M059J (cell line): Measurements from ENCODE around the gene MMP17. TPM values are rescaled to one million over a fixed set of nuclear protein-coding genes. Genes with fewer than 3 reads are reported as not detected.

Source experiments
- DNase-seq: peaks from one replicate; pipeline ENCODE4 v3.0.0-alpha.2; 2012; ENCODE audit warnings: low read depth
- total RNA-seq: library from RNA; depleted of rRNA; stranded (reverse); fragments of >200 nt; shearing (Covaris generic); gene quantifications from 2 replicates; pipeline ENCODE4 v1.2.3, GENCODE V29; 2014

Gene MMP17
- total RNA-seq, 1 experiment from 2014 or later: 10.1 TPM

DNA sequence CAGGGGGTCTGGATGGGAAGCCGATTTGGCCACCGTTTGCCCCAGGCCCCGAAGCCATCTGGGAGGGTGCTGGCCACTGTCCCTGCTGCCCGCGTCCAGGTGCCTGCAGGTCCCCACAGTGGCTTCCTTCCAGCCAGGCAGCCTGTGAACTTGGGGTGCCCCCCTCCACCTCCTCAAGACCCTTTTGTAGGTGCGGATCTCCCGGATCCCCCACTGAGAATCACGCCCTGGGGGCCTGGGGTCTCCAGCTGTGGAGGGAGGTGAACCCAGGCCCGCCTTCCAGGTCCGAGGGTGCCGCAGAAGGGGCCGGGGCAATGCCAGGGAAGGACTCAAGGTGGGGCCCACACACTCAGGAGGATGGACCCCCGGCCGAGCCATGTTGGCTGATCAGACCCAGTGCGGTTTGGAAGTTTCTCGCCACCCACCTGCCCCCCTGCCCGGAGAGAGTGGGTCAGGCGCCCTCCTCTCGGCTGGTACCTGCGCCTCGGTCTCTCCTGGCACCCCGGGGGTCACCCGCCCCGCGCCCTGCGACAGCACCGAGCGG lies 1.7 kb downstream of the MMP17 start:
- no peak for DNase-seq

DNA sequence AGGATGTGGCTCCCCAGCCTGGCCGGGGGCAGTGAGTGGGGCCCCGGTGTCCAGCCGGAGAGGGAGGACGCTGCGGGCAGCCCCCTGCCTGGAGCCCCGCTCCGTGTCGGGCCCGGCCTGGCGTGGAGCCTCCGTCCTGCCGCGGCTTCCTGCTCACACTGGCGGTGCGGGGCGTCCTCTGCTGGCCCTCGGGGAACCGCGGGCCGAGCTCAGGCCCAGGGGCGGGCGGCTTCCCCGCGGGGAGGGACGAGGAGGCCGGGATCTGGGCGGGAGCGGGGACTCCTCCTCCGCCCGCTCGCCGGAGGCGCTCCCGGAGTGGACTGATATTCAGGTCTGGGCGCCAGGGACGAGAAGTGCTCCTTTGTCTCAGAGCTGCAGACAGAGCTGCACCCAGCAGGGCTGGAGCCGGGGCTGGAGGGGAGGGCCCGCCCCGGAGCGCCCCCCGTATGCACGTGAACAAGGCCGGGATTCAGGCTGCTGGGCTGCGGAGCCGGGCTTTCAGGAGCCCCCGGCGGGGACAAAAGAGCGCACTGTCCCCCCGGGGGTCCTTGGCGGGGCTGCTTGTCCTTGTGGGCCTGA lies 2.2 kb downstream of the MMP17 start:
- DNase-seq: peak; percentile 89

DNA sequence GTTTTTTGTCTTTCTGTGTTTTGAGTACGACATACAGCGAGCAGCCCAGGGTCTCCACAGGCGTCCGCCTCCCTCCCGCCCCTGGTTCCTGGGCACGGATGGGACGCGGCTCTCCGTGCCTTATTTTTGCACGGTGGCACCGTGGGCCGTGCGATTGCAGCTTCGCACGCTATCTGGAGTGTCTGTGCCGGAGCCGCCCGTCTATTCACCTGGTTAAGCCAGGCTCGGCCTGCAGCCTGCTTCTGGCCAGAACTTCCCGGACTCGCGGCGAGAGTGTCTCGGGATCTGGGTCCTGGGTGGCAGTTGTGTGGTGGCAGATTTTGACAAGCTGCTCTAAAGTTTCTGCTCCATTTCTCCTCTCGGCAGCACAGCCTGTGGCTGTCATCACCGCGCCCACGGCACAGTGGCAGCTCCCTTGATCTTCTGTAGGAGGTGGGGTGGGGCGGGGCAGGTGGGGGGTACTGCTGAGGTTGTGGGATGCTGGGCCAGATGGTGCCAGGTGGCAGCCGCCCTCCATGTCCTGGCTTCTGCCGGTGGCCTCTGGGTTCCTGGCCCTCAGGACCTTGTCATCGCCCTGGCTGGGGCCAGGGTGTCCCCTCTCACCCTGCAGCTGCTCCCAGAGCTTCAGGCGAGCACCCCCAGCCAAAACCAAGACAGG lies 2.9 kb downstream of the MMP17 start:
- DNase-seq: peak; percentile 63

DNA sequence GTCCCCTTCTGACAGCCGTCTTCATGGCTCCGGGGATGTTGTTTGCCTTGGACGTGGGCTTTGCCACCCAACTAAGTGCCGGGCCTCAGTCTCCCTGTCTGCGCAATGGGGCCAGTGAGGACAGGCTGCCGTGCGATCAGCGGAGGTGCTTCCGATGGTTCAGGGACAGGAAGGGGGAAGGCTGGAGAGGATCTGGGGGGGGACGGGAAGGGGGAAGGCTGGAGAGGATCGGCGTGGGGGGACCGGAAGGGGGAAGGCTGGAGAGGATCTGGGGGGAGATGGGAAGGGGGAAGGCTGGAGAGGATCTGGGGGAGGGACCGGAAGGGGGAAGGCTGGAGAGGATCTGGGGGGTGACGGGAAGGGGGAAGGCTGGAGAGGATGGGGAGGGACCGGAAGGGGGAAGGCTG lies 3.4 kb downstream of the MMP17 start:
- peak; percentile 83 for DNase-seq

DNA sequence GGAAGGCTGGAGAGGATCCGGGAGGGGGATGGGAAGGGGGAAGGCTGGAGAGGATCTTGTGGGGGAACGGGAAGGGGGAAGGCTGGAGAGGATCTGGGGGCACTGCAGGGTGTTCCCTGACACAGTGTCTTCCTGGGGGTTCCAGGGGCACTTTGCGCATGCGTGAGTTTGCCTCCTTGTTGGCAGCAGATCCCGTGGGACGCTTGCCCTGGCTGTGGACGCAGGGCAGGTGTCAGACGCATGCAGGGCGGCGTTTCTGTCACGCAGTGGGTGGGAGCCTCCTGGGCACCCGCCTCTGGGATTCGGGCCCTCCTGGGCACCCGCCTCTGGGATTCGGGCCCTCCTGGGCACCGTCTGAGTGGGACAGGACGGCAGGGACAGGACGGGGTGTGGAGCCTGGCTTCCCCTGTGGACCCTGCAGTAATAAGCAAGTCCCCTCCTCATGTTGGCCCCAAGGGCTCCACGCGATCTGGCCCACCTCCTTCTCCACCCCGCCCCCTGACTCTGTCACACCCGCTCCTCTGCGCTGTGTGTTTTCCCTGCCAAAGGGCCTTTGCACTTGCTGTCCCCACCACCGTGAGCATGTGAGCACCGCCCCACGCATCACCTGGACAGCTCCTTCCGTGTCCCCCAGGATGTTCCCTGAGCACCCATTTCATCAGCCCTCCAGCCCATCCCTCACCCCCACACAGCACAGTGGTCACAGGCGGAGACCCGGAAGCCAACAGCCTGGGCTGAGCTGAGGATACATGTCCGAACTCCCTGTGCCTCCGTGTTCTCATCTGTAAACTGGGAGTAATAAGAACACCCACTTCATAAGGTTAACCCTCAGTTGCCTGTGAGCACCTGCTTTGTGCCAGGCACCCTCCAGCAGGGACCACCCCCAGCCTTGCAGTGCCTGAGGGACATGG lies 4.4 kb downstream of the MMP17 start:
- peak; percentile 77 for DNase-seq

DNA sequence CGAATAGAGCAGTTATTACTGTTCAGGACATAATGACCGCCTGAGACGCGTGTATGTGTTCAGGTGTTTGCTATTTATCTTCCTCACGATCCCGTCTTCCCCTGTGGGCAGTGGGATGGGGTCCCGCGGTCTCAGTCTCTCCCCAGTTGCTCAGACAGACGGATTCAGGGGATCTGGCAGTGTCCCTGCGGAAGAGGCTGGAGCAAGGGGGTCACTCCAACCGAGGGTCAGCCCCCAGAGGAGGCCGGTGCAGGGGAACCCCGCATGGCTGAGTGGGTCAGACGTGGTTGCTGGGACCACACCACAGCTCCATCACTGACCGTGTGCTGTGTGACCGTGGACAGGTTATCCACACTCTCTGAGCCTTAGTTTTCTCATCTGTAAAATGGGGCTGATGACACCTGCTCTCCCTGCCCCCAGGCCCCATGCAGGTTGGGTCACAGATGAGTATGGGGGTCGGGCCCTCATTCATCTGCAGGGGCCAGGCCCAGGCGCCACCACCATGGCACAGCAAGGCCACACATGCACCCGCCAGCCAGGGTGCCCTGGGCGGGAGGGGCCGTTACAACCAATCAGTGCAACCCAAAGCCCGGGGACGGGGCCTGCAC lies 5.2 kb downstream of the MMP17 start:
- no peak for DNase-seq

DNA sequence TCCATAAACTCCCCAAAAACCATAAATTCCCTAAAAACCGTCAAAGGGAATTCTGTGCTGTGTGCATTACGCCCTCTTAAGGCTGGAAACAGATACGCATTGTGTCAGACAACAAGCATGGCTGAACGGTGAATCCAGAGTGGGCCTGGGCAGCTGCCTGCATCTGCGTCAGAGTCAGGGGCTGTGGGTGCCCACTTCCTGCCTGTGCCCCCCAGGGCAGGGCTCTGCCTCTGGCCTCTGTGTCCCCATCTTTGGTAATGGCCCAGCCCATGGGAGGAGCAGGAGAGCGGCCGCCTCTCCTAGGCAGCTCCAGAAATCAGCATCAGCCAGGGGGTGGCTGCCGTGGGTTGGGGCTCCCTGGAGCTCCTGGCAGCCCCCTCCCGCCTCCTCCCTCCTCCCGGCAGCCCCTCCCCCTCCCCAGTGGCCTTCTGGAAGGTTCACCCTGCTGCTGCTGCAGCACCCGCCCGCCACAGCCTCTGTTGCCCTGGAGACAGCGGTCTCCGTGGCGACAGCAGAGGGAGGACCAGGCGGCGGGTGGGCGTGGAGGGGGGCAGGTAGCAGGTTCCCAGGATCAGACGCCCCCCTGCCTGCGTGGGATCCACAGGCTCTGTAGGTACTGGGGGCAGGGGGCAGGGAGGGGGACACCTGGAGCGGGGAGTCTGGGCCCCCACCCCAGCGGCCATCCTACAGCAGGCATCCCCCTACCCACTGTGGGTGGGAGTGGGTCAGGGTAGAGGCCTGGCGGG lies 5.9 kb downstream of the MMP17 start:
- DNase-seq: peak; percentile 39

DNA sequence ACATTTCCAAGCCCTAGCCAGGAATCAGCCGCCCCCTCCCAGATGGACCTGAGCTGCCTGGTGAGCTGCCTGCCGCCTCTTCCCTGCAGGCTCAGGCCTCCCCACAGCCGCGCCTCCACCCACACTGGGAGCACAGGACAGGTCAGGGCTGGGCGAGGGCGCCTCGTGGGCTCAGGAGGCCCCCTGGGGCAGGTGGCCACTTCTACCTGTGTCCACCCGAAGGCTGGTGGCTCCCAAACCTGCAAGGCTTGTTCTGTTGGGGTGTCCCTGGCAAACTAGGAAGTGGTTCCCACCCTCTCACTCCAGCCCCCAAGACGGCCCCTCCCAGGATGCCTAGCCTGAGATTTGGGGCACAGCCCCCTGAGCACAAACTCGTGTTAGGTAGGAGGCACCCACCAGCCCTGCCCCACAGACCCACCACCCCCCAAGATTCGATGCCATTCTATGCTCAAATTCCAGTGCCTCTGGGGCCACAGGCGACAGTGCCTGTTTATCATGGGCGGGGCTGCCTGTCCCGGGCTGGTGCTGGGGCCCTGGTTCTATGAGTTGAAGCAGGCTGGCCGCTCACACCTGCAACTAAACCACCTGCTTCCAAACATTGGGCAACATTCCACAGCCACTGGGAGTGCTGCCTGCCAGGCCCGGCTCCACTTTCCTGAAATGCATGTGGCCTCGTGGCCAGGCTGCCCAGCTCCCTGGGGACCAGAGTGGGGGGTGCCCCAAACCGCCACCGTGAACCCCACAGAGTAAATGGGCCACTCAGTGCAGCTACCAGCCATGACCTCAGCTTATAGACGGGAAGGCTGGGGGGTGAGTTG lies 6.8 kb downstream of the MMP17 start:
- DNase-seq: no peak

DNA sequence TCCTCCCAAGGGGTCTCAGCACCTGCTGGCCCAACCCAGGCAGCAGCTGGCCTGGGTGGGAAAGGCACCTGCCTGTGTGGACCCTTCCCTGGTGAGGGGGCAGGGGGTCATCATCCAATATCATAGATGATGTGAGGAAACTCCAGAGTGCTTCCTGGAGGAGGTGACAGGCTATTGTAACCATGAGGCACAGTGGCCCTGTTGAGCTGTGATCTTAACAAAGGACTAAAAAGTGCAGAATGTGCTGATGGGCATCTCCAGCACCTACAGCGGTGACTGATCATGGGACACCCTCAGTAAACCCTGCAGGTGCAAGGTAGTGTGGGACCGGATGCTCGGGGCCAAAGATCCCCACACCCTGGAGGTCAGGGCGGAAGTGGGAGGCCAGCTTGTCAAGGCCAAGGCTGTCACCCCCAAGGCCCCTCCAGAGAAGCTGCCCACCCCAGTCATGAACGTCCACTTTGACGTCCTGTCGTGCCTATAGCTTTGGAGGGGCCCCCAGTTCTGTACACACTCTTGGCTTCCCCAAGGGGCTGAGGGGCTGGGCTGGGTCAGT lies 7.5 kb downstream of the MMP17 start:
- no peak for DNase-seq

DNA sequence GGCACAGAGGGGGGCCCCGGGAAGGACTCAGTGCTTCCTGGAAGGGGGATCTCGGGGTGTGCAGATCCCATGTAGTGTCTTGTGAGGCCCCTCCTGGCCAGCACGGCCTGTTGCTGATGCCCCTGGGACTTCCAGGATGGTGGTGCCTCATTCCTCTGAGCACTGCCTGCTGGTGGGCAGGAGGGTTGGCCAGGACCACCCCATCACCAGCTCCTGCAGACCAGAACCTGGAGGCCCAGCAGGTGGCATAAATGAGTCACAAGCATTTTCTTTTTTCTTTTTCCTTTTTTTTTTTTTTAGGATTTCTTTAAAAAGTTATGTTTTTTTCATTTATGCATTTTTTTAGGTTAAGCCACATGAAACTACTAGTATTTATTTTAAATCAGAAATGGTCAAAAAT lies 8.0 kb downstream of the MMP17 start:
- no peak for DNase-seq

DNA sequence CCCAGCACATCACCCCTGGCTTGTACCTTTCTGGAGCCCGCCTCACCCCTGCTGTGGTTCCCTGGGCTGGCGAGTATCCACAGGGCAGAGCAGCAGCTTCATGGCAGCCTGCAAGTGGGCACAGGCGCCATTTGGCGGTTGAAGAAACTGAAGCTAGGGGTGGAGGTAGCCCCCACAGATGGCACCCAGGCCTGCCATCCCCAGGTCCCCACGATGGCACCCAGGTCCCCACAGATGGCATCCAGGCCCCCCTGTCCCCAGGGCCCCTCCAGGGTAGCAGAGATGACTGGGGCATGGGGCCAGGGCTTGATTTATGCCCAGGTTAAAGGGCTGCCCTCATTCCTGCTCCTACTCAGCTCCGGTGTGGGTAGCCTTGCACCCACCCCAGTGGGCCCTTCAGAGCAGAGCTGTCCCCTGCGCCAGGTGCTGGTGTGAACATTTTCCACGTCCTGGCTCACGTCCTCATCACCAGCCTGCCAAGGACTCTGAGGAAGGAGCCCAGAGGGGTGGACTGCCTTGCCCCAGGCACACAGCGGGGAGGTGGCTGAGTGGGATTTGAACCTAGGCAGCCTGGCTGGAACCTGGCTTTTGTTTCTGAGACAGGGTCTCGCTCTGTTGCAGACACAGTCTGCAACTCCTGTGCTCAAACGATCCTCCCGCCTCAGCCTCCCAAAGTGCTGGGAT lies 8.7 kb downstream of the MMP17 start:
- DNase-seq: no peak

DNA sequence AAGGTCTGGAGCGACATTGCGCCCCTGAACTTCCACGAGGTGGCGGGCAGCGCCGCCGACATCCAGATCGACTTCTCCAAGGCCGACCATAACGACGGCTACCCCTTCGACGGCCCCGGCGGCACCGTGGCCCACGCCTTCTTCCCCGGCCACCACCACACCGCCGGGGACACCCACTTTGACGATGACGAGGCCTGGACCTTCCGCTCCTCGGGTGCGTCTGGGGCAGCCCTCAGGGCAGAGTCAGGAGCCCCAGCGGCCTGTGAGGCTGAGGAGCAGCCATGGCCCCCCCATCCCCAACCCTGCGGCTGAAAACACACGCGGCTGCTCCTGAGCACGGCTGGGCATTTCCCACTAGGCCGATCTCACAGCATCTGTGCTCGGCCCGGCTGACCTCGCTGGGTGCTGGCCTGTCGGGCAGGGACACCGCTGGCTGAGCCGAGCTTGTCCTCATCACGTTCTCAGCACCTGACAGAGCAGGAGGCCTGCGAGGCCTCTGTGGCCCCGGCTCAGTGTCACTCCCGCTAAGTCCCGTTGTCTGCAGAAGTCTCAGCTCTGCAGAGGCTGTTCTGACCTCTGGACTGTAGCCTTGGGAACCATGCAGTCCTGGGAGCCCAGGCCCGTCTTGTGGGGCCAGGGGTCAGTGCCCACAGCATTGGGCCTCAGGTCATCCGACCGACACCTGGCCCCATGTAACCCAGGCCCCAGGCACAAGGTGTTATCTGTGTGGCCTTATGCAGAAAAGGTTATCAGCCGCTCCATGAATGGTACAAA lies 12.6 kb downstream of the MMP17 start:
- DNase-seq: no peak

DNA sequence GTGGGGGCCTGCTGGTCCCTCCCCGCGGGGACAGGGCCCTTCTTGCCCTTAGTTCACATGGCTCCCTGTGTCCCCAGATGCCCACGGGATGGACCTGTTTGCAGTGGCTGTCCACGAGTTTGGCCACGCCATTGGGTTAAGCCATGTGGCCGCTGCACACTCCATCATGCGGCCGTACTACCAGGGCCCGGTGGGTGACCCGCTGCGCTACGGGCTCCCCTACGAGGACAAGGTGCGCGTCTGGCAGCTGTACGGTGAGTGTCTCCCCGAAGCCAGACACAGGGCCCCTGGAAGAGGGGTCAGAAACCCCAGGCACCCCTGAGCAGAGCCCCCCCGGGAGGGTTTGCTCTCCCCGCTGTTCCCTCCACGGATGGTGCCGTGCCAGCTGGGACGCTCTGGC lies 13.4 kb downstream of the MMP17 start:
- no peak for DNase-seq

DNA sequence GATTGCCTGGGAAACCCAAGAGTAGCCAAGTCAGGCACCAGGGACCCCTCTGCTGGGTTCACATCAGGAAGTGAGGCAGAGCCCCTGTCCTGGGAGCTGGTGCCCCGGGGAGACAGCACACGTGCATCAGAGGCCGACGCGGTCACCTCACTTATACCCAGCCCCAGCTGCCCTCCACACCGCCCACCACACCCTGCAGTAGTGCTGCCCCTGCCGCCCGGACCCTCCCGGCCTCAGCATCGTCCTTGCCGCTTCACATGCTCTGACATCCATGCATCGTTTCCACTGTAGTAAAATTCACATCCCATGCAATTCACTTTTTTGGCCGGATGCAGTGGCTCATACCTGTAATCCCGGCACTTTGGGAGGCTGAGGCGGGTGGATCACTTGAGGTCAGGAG lies 14.0 kb downstream of the MMP17 start:
- DNase-seq: no peak

DNA sequence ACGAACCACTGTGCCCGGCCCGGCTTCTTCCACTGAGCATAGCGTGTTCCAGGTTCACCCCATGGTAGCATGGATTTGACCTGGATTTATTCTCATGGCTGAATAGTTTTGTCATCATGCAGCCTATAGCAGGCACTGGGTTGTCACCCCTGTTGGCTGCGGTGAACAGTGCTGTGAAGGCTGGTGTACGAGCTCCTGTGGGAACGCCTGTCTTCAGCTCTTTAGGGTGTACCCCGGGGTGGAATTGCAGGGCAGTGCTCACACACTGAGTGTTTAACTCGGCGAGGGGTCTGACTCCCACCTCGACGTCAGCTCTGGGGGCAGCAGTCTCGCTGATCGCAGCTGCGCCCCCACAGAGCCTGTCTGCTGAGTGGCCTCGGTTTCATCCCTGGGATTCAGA lies 15.3 kb downstream of the MMP17 start:
- no peak for DNase-seq

DNA sequence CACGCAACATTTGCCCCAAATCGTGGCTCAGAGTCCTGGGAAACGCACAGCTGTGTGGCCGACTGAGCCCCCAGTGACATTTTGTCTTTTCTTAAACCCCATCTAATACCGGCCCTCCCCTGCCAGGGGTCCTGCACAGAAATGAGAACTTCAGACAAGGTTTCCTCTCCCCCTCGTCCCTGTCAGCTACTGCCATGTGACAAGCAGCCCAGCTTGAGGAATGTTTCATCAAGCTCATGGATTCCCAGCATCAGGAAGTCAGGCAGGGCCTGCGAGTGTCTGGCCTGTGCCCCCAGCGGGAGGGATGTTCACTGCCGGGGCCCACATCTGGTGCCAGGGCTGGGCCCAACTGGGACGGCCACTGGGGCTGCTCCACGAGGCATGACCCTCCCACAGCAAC lies 15.9 kb downstream of the MMP17 start:
- no peak for DNase-seq

DNA sequence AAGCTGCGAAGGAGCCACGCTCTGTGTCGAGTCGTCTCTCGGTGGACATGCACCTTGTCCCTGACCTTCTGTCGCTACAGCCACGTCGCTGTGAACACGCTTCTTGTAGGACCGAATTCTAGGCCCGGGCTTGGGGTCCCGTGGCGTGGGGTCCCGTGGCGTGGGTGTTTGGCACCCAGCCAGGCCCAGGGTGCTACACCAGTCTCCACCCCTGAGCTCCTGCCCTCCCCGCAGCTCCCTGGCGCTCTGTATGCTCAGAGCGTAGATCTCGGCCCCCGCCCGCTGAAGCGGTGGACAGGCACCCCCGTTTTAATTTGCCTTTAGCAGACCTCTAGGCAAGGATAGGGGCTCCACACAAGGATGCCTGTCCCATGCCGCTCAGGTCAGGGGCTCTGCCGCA lies 16.5 kb downstream of the MMP17 start:
- DNase-seq: no peak

DNA sequence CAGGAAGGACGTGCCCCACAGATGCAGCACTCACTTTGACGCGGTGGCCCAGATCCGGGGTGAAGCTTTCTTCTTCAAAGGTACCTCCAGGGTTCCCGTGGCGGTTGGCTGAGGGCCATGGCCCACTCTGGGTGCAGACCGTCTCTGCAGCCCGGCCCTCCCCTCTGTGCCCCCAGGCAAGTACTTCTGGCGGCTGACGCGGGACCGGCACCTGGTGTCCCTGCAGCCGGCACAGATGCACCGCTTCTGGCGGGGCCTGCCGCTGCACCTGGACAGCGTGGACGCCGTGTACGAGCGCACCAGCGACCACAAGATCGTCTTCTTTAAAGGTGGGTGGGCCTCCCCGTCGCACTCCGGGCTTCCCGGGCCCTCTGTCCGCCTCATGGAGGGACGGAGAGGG lies 16.9 kb downstream of the MMP17 start:
- no peak for DNase-seq

DNA sequence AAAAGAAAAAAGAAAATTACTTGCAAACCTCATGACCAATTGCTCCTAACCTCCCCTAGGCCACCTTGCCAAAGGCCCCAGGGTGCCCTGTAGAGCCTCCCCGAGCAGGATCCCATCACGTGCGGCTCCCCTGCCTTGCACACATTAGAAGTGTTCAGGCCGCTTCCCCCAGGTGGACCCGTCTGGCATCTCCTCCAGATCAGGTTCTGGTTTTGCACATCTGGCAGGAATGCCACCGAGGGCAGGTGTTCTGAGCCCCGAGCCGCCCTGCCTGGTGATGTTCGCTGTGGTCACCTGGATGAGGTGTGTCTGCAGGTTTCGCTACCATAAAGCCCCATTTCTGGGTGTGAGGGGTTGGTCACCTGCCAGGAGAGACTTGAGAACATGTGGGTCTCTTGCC lies 19.3 kb downstream of the MMP17 start:
- DNase-seq: no peak
